HFF-Myc (cell line): Measurements from ENCODE around the gene ZSWIM5.
"Not testable (repeated sequence)": the region's sequence is repeated elsewhere in the genome, so short reads cannot be mapped to it uniquely, and the experiment has no call there.

Experiments
- DNase-seq: peaks from one replicate; pipeline ENCODE4 v3.0.0-alpha.2; 2011; ENCODE audit warnings: low read depth; ENCODE audit errors: extremely low read depth
- H3K4me3 ChIP-seq: replicated peaks from 2 replicates; pipeline ENCODE4 v1.5.1; 2011; ENCODE audit warnings: low read depth, mild to moderate bottlenecking, control low read depth, low read length
- TF ChIP-seq, protein P1 (sequence below): IDR thresholded peaks from 2 replicates; pipeline ENCODE4 v1.5.1; 2012; ENCODE audit warnings: mild to moderate bottlenecking, low read depth, low read length, control low read depth; ENCODE audit errors: missing control alignments

ZSWIM5 gene

DNA sequence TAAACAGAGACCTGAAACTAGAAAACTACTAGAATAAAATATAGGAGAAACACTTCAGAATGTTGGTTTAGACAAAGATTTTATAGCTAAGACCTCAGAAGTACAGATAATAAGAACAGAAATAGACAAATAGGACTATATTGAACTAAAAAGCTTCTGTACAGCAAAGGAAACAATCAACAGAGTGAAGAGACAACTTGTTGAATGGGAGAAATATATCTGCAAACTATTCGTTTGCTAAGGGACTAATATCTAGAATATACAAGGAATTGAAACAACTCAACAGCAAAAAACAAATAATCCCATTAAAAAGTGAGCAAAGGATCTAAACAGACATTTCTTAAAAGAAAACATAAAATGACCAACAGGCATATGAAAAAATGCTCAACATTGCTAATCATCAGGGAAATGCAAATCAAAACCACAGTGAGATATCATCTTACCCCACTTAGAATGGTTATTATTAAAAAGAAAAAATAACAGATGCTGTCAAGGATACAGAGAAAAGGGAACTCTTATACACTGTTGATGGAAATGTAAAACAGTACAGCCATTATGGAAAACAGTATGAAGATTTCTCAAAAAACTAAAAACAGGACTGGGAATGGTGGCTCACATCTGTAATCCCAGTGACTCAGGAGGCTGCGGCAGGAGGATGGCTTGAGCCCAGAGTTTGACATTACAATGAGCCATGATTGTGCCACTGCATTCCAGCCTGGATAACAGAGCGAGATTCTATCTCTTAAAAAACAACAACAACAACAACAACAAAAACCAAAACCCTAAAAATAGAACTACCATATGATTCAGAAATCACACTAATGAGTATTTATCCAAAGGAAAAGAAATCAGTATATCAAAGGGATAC is 37.3 kb upstream of the ZSWIM5 start:
- DNase-seq = no peak
- H3K4me3 ChIP-seq = no peak overlapping the region
- TF ChIP-seq, protein P1, sequence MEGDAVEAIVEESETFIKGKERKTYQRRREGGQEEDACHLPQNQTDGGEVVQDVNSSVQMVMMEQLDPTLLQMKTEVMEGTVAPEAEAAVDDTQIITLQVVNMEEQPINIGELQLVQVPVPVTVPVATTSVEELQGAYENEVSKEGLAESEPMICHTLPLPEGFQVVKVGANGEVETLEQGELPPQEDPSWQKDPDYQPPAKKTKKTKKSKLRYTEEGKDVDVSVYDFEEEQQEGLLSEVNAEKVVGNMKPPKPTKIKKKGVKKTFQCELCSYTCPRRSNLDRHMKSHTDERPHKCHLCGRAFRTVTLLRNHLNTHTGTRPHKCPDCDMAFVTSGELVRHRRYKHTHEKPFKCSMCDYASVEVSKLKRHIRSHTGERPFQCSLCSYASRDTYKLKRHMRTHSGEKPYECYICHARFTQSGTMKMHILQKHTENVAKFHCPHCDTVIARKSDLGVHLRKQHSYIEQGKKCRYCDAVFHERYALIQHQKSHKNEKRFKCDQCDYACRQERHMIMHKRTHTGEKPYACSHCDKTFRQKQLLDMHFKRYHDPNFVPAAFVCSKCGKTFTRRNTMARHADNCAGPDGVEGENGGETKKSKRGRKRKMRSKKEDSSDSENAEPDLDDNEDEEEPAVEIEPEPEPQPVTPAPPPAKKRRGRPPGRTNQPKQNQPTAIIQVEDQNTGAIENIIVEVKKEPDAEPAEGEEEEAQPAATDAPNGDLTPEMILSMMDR = no peak

DNA sequence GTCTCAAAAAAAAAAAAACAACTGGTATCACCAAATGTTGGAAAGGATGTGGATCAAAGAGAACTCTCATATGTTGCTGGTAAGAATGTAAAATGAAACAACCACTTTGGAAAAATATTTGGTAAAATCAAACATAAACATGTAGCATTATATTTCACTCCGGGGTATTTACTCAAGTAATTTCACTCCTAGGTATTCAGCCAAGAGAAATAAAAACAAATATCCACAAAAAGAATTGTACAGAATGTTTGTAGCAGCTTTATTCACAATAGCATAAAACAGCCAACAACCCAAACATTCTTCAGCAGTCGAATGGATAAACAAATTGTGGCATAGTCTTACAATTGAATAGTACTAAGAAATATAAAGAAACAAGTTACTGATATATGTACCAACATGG is 32.4 kb upstream of the ZSWIM5 start:
- no peak for DNase-seq
- TF ChIP-seq, protein P1 = no peak
- no peak overlapping the region for H3K4me3 ChIP-seq

DNA sequence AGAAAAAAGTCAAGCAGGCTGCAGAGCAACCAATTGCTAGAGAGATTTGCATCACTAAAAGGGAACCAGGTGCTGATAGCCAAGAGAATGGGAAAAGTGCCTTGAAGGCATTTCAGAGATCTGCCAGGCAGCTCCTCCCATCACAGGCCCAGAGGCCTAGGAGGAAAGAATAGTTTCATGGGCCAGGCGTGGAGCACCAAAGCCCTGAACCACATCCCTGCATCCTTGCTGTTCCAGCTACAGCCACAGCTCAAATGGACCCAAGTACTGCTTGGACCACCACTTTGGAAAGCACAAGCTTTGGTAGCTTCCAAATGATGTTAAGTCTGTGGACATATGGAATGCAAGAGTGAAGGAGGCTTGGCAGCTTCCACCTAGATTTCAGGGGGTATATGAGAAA is 29.7 kb upstream of the ZSWIM5 start:
- no peak overlapping the region for H3K4me3 ChIP-seq
- DNase-seq = no peak
- TF ChIP-seq, protein P1 = no peak

DNA sequence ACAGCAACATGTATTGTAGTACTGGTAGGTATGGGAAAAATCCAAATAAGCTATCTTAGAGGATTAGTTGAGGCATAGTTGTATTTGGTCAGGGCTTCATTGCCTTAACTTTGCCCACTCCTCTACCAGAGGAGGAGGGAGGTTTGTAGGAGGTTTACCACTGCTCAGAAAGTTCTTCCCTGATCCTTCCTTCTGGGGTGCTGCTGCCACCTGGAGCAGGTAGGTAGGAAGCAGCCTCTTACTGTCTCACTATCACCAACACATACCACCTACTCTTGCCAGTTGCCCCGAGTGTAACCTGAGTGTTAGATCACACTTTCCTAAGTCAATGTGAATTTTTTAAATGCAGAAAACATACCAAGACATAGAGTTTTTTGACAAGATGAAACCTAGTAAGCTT is 24.1 kb upstream of the ZSWIM5 start:
- DNase-seq = no peak
- TF ChIP-seq, protein P1 = no peak
- no peak overlapping the region for H3K4me3 ChIP-seq

DNA sequence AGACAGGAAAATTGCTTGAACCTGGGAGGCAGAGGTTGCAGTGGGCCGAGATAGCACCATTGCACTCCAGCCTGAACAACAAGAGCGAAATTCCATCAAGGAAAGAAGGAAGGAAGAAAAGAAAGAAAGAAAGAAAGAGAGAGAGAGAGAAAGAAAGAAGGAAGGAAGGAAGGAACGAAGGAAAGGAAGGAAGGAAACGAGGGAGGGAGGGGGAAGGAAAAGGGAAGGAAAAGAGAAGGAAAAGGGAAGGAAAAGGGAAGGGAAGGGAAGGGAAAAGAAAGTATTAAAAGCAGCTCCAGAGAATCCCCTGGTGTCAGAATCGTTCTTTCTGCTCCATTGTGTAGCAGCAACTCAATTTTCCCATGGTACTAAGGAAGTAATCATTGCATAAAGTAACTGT is 19.2 kb upstream of the ZSWIM5 start:
- TF ChIP-seq, protein P1 = no peak
- no peak for DNase-seq
- no peak overlapping the region for H3K4me3 ChIP-seq

DNA sequence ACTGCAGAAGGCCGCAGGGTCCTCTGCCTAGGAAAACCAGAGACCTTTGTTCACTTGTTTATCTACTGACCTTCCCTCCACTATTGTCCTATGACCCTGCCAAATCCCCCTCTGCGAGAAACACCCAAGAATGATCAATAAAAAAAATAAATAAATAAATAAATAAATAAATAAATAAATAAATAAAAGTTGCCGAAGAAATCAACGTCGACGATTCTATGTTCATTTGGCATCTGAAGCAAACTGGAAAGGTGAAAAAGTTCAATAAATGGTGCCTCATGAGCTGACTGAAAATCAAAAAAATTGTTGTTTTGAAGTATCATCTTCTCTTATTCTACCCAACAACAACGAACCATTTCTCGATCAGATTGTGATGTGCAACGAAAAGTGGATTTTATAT is 17.3 kb upstream of the ZSWIM5 start:
- DNase-seq, H3K4me3 ChIP-seq: not testable (repeated sequence)

DNA sequence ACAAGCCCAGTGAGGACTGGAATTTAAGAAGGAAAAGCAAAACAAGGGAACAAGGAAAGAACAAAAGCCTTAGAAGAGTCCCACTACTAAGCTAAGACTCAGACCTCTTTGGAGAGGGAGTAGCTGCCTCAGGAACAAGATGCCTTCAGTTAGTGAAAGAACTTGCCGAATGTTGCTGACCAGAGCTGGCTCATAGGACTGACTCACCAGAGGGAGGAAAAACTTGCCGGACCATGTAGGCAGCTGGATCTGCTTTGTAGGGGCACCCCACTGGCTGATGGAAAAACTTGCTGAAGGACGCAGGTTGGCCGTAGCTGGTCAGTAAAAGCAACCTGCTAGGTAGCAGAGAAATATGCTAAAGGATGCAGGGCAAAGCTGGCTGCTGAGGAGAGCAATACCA is 15.3 kb upstream of the ZSWIM5 start:
- TF ChIP-seq, protein P1 = no peak
- DNase-seq = no peak
- H3K4me3 ChIP-seq = no peak overlapping the region
